Ureter (tissue), 1 donor: ENCODE results near the gene GCGR. TPM values are rescaled to one million over a fixed set of nuclear protein-coding genes. Genes with fewer than 3 reads are reported as not detected.
A peak's percentile ranks its signal among the peaks of the same experiment; 100 is the strongest.
"Not testable (repeated sequence)": the region's sequence is repeated elsewhere in the genome, so short reads cannot be mapped to it uniquely, and the experiment has no call there.

Source experiments
- DNase-seq: peaks from one replicate; pipeline ENCODE4 v3.0.0-alpha.2; 2020; ENCODE audit warnings: low spot score
- total RNA-seq: library from RNA; stranded (reverse); gene quantifications from one replicate; pipeline ENCODE4 v1.2.4, GENCODE V29; 2023
- donor health status: DM: yes; HTN: yes; CAD: no.

Gene GCGR
- total RNA-seq, 1 donor from 2014 or later: not detected

- no peak for DNase-seq
These were observed 28.1 kb downstream of the GCGR start for GRCh38 chr17:81831957-81832607.

DNA sequence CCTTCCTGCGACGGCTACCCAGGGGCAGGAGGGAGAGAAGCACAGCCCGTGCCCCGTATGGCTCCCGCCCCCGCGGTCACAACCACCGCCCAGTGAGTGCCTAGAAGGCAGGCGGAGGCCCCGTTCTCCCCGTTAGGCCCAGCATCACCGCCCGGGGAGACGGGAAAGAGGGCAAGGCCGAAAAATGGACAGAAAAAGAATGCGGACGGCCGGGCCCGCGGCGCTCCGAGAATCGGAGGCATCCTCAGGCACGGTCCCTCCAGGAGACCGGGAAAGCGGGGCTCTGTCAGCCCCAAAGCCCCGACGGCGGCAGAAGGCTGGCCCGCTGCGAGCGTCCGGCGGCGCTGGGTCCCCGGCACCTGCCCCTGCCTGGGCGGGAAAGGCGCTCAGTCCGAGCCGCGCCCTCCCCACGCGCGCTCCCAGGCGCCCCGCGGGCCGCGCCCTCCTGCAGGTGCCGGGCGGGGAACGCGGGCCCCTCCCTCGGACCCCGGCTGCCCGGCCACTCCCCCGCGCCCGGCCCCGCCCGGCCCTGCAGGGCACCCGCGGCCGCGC, 28.7 kb downstream of the GCGR start:
- DNase-seq: no peak

- peak; percentile 95 for DNase-seq
These were observed 29.4 kb downstream of the GCGR start, which contains the start of gene MCRIP1 for GRCh38 chr17:81833160-81833920. Gene MCRIP1, minus strand, starts transcription at chr17:81833291. Its CDS starts 8,785 bp downstream, at chr17:81824506.

DNA sequence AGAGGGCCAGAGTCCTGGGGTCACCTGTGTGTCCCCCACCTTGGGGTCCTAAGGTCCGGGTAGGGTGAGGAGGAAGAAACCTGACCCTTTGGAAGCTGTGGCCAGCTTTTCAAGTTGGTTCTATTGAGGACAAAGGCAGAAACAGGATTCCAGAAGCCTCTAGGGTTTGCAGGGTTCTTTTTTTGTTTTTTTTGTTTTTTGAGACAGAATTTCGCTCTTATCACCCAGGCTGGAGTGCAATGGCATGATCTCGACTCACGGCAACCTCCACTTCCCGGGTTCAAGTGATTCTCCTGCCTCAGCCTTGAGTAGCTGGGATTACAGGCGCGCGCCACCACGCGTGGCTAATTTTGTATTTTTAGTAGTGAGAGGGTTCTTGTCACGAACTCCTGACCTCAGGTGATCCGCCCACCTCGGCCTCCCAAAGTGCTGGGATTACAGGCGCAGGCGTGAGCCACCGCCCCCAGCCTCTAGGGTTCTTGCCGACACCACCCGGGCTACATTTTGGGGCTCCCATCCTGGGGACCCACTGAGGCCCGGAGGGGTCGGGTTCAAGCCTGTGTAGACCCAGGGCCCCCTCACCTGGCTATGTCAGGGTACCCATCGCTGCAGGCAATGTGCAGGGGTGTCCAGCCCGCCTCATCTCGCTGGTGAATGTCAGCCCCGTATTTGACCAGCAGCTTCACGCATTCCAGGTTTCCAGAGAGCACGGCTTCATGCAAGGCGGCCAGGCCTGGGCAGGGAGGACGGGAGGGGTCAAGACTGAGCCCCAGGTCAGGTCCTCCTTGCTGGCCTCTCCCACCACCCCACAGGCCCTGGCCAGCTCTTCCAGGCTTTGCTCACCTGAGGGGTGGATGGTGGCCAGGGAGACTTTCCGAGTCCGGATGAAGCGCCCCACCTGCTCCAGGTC, 30.2 kb downstream of the GCGR start:
- DNase-seq: no peak

GRCh38 chr17:81834831-81835267, 30.9 kb downstream of the GCGR start, which contains the start of gene PPP1R27:
Gene PPP1R27, minus strand, starts transcription at chr17:81835050. Its CDS starts 97 bp downstream, at chr17:81834953.
- no peak for DNase-seq

- no peak for DNase-seq
These were observed 33.7 kb downstream of the GCGR start for GRCh38 chr17:81837641-81838040.

- DNase-seq: no peak
These were observed 34.9 kb downstream of the GCGR start for GRCh38 chr17:81838753-81839255.

GRCh38 chr17:81839301-81839700, 35.4 kb downstream of the GCGR start:
- DNase-seq: no peak

DNA sequence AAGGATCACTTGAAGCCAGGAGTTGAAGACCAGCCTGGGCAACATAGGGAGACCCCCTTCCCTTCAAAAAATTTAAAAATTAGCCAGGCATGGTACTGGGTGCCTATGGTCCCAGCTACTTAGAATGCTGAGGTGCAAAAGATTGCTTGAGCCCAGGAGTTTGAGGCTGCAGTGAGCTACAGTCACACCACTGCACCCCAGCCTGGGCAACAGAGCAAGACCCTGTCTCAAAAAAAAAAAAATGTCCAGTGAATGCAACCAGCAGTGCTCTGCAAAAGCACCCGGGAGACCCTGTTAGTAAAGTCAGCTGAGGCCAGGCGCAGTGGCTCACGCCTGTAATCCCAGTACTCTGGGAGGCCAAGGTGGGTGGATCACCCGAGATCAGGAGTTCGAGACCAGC, 36.1 kb downstream of the GCGR start:
- DNase-seq: not testable (repeated sequence)

- DNase-seq: peak; percentile 85
These were observed 37.2 kb downstream of the GCGR start for GRCh38 chr17:81840826-81841778.

- no peak for DNase-seq
These were observed 37.9 kb downstream of the GCGR start for GRCh38 chr17:81841866-81842265.

DNA sequence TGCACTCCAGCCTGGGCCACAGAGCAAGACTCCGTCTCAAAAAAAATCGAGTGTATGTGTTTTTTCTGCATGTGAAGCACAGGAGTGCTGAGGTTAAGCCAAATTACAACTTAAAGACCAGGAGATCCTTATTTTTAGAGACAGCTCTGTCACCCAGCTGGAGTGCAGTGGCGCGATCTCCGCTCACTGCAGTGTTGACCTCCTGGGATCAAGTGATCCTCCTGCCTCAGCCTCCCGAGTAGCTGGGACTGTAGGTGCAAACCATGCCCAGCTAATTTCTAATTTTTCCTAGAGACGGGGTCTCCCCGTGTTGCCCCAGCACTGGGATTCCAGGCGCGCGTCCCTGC, 38.4 kb downstream of the GCGR start:
- DNase-seq: no peak

- DNase-seq: peak; percentile 49
These were observed 39.0 kb downstream of the GCGR start for GRCh38 chr17:81842725-81843504.

DNA sequence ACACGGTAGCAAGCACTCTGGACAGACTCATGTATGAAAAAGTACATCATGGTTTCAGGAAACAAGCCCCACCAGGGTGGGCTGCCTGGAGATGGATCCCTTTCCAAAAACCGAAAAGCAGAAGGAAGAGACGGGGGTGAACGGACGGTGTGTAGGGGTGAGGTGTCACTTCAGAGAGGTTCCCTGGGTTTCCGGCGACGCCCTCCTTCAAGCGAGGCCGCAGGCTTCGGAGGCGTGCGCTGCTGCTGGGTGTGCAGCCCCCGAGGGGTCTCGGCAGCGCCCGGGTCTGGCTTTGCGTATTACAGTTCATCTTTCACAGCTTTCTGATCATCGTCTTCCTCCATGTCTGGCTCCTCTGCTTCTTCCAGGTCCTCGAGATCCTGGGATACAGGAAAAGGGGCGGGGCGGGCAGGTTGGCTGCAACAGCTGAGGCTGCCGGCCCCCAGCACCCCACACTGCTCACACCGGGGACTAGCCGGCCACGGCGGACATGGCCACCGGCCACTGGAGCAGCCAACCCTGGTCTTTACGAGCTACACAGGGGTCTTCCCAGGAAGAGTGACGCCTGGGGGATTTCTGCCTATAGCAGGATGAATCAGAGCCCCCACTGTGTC, 39.9 kb downstream of the GCGR start:
- no peak for DNase-seq

- DNase-seq: no peak
These were observed 40.4 kb downstream of the GCGR start for GRCh38 chr17:81844327-81844851.

GRCh38 chr17:81844887-81845286, 40.9 kb downstream of the GCGR start:
- DNase-seq: no peak

- DNase-seq: no peak
These were observed 41.4 kb downstream of the GCGR start for GRCh38 chr17:81845361-81845760.

DNA sequence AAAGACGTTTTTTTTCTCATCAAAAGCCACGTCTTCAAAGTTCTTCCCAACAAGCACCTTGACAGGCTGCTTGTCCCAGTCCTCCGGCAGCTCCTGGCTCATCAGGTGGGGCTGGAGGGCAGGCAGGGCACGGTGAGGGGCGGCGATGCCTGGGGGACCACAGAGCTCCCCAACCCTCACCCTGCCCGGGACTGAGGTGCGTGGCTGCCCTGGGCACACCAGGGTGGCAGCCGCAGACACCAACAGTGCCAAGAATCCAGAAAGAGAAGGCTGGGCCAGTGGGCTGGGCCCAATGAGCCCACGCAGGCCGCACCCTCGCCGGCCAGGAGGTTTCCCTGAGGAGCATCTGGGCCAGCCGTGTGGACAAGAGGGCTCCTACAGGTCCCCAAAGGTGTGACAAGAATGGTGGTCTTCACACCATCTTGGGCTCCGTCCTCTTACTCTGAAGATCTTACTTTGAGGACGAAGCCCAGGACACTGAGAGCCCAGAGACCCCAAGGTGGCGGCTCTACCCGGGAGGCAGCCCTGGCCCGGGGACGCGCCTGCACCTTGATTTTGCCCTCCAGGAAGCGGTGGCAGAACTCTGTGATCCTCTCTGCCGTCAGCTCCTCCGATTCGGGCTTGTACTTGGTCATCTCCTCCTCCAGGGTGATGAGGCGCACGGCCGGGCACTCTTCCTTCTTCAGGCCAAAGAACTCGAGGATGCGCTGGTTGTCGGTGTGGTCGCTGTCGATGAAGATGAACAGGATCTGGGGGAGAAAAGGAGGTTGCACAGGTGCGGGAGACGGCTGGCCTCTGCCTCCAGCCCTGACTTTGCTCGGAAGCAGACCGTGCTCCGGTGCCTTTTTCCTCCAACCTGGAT, 42.2 kb downstream of the GCGR start:
- no peak for DNase-seq
